K562 (cell line): ENCODE data around the gene DOK1. TPM values are rescaled to one million over a fixed set of nuclear protein-coding genes. Genes with fewer than 3 reads are reported as not detected.
A peak's percentile ranks its signal among the peaks of the same experiment; 100 is the strongest.

Experiments used
- CEBPG ChIP-seq, 3 experiments: fragments of 200-800 bp in 1 of 3; sonication (Bioruptor generic) in 1 of 3; sonication (generic) in 1 of 3; formaldehyde crosslinking in 1 of 3; IDR thresholded peaks in 2 of 3; conservative IDR thresholded peaks in 1 of 3; 2 replicates each; pipeline versions ENCODE4 v1.6.1 to v1.8.0; 2016 to 2022; ENCODE audit warnings: missing compliant biosample characterization in 2 of 3, missing genetic modification characterization in 2 of 3, mild to moderate bottlenecking in 1 of 3, missing genetic modification reagents in 1 of 3
- CREBBP ChIP-seq: IDR thresholded peaks from one replicate; pipeline ENCODE4 v1.6.1; 2012; ENCODE audit warnings: low read depth, mild to moderate bottlenecking, control low read depth, inconsistent platforms, low read length
- DPF2 ChIP-seq: fragments of 450-650 bp; IDR thresholded peaks from 2 replicates; pipeline ENCODE4 v1.6.1; 2016
- FOXA3 ChIP-seq, 2 experiments: fragments of 450-650 bp in 1 of 2; sonication (generic) in 1 of 2; formaldehyde crosslinking; IDR thresholded peaks in 1 of 2; conservative IDR thresholded peaks in 1 of 2; 2 replicates each; pipeline versions ENCODE4 v1.4.0 to v1.8.0; 2020 to 2022; ENCODE audit warnings: mild to moderate bottlenecking in 2 of 2, missing genetic modification reagents in 1 of 2
- ILF3 ChIP-seq: fragments of 450-650 bp; IDR thresholded peaks from 2 replicates; pipeline ENCODE4 v1.6.1; 2018; ENCODE audit warnings: antibody characterized with exemption, mild to moderate bottlenecking, moderate library complexity, borderline replicate concordance
- PHF8 ChIP-seq: fragments of 200-600 bp; sonication (generic); IDR thresholded peaks from 2 replicates; pipeline ENCODE4 v1.6.1; 2012; ENCODE audit warnings: mixed run types, mild to moderate bottlenecking, inconsistent platforms, low read length, moderate library complexity, borderline replicate concordance
- PTBP1 ChIP-seq: fragments of 200-400 bp; formaldehyde crosslinking; IDR thresholded peaks from 2 replicates; pipeline ENCODE4 v1.6.1; 2017; ENCODE audit warnings: low read depth, low read length
- PTTG1 ChIP-seq: fragments of 450-650 bp; IDR thresholded peaks from 2 replicates; pipeline ENCODE4 v1.6.1; 2016; ENCODE audit warnings: low read depth, mild to moderate bottlenecking, missing genetic modification characterization, missing compliant biosample characterization
- PURB ChIP-seq: sonication (generic); formaldehyde crosslinking; IDR thresholded peaks from 2 replicates; pipeline ENCODE4 v1.9.0; 2021; ENCODE audit warnings: low read depth, mild to moderate bottlenecking, missing genetic modification reagents
- RFX1 ChIP-seq: fragments of 450-650 bp; IDR thresholded peaks from 2 replicates; pipeline ENCODE4 v1.6.1; 2016; ENCODE audit warnings: mild to moderate bottlenecking, moderate library complexity
- ZNF134 ChIP-seq: fragments of 250-450 bp; sonication (Bioruptor Pico); conservative IDR thresholded peaks from 2 replicates; pipeline ENCODE4 v1.4.0; 2020
- ZNF217 ChIP-seq: sonication (generic); formaldehyde crosslinking; IDR thresholded peaks from 2 replicates; pipeline ENCODE4 v1.8.0; 2022; ENCODE audit warnings: mild to moderate bottlenecking, missing genetic modification reagents
- polyA plus RNA-seq, 8 experiments: library from polyadenylated mRNA; depleted of rRNA in 4 of 8; stranded (reverse) in 5 of 8; unstranded in 3 of 8; fragments of >200 nt; fragmentation: Nextera tagmentation in 2 of 8; fragmentation: Illumina TruSeq in 1 of 8; extraction: Ambion mirVana in 2 of 8; extraction: Trizol in 1 of 8; gene quantifications; 2 replicates each; pipeline versions ENCODE4 v1.2.1 to v1.2.3, GENCODE V29; 2011 to 2014; ENCODE audit warnings: inconsistent platforms in 1 of 8, missing spikeins in 1 of 8
- total RNA-seq, 7 experiments: library from RNA; depleted of rRNA in 6 of 7; stranded (reverse); fragments of >200 nt in 6 of 7; fragmentation: Illumina TruSeq in 2 of 7; extraction: Trizol in 2 of 7; gene quantifications; 2 replicates each; pipeline versions ENCODE4 v1.2.1 to v1.2.3, GENCODE V29; 2011 to 2021; ENCODE audit warnings: low replicate concordance in 1 of 7
- TF ChIP-seq, protein P1 (sequence below): fragments of 450-650 bp; conservative IDR thresholded peaks from 2 replicates; pipeline ENCODE4 v1.6.1; 2016; ENCODE audit warnings: missing genetic modification characterization, low read depth, mild to moderate bottlenecking, control low read depth, missing compliant biosample characterization
- TF ChIP-seq, protein P2 (sequence below): IDR thresholded peaks from 2 replicates; pipeline ENCODE4 v1.6.1; 2011; ENCODE audit not compliant: insufficient read length; ENCODE audit errors: extremely low read depth
- TF ChIP-seq, protein P3 (sequence below), 3 experiments: fragments of 200-800 bp in 1 of 3; sonication (Bioruptor generic) in 1 of 3; sonication (generic) in 1 of 3; formaldehyde crosslinking in 1 of 3; IDR thresholded peaks; 2 replicates each; pipeline versions ENCODE4 v1.6.1 to v1.8.0; 2016 to 2022; ENCODE audit warnings: mild to moderate bottlenecking in 2 of 3, missing compliant biosample characterization in 2 of 3, missing genetic modification characterization in 2 of 3, missing genetic modification reagents in 1 of 3
- TF ChIP-seq, protein P4 (sequence below): fragments of 450-650 bp; formaldehyde crosslinking; IDR thresholded peaks from 2 replicates; pipeline ENCODE4 v1.4.0; 2020; ENCODE audit warnings: mild to moderate bottlenecking, moderate library complexity

Gene DOK1
- total and polyA plus RNA-seq, 9 of the 15 experiments (the other 6 are each of a cell fraction or from before 2014, with no cell fraction given), result 0.59 to 36.4 (median 16.1) TPM

DNA sequence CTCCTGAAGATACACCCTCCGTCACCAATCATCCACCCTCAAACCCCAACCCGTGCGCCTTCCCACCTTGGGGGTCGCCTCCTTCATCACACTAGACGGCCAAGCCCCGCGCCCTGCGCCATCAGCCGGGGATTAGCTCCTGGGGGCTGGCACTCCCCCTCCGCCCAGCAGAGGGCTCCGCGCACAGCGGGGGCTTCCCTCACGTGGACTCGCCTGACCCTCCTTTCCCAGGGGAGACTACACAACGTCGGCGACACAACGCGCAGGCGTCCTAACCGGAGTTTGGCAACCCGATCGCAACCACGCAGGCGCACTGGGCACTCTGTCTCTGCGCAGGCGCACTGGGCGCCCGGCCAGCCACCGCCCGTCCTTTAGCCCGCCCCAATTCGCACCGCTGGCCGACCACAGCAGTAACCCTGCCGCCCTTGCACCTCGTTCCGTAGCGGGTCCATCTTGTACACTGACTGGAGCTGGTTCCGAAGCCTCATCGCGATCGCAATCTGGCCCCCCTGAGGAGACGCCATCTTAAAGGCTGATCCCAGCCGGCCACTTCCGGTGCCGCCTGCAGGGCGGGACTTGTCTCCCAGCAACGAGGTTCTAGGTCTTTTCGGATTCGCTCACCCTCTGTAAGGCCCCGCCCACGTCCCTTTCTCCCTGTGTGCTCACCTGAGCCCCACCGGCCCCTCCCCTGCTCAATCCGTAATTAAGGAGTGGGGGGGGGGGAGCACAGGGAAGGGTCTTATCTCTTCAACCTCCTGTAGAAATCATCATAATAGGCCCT lies 47.2 kb upstream of the DOK1 start, which contains the start of gene PCGF1 (continued):
- TF ChIP-seq, protein P1, sequence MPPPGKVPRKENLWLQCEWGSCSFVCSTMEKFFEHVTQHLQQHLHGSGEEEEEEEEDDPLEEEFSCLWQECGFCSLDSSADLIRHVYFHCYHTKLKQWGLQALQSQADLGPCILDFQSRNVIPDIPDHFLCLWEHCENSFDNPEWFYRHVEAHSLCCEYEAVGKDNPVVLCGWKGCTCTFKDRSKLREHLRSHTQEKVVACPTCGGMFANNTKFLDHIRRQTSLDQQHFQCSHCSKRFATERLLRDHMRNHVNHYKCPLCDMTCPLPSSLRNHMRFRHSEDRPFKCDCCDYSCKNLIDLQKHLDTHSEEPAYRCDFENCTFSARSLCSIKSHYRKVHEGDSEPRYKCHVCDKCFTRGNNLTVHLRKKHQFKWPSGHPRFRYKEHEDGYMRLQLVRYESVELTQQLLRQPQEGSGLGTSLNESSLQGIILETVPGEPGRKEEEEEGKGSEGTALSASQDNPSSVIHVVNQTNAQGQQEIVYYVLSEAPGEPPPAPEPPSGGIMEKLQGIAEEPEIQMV, result no peak
- TF ChIP-seq ZNF134 (CRISPR knock-in tag) (no peak), PTBP1 (no peak), ZNF217 (CRISPR knock-in tag) (no peak), CEBPG (CRISPR knock-in tag; IDR thresholded peaks at IDR 0.05) (peak; percentile 75; the same call in 1 of the 2 replicates), CEBPG (tag; conservative IDR thresholded peaks at IDR 0.05 in 1 of 2, IDR thresholded peaks at IDR 0.05 in 1 of 2) (no peak), PURB (CRISPR knock-in tag) (no peak), PHF8 (peak; percentile 88; the same call in 1 of the 2 replicates), RFX1 (peak; percentile 98), FOXA3 (CRISPR knock-in tag; conservative IDR thresholded peaks at IDR 0.05 in 1 of 2, IDR thresholded peaks at IDR 0.05 in 1 of 2) (no peak), PTTG1 (tag) (no peak), DPF2 (no peak; the same call in 1 of the 2 replicates), ILF3 (no peak), CREBBP (no peak)
- TF ChIP-seq, protein P2, sequence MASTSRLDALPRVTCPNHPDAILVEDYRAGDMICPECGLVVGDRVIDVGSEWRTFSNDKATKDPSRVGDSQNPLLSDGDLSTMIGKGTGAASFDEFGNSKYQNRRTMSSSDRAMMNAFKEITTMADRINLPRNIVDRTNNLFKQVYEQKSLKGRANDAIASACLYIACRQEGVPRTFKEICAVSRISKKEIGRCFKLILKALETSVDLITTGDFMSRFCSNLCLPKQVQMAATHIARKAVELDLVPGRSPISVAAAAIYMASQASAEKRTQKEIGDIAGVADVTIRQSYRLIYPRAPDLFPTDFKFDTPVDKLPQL, result no peak
- TF ChIP-seq, protein P3, sequence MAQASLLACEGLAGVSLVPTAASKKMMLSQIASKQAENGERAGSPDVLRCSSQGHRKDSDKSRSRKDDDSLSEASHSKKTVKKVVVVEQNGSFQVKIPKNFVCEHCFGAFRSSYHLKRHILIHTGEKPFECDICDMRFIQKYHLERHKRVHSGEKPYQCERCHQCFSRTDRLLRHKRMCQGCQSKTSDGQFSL (CRISPR knock-in tag; IDR thresholded peaks at IDR 0.05), result peak; percentile 81; the same call in 1 of the 2 replicates
- TF ChIP-seq, protein P3 (tag; IDR thresholded peaks at IDR 0.05), result no peak; a peak in 1 of 4 replicates
- TF ChIP-seq, protein P4, sequence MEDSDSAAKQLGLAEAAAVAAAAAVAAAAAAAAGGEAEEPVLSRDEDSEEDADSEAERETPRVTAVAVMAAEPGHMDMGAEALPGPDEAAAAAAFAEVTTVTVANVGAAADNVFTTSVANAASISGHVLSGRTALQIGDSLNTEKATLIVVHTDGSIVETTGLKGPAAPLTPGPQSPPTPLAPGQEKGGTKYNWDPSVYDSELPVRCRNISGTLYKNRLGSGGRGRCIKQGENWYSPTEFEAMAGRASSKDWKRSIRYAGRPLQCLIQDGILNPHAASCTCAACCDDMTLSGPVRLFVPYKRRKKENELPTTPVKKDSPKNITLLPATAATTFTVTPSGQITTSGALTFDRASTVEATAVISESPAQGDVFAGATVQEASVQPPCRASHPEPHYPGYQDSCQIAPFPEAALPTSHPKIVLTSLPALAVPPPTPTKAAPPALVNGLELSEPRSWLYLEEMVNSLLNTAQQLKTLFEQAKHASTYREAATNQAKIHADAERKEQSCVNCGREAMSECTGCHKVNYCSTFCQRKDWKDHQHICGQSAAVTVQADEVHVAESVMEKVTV, result no peak
